GM19455 (cell line): ENCODE results near the gene HDAC2.
"Not testable (repeated sequence)": the region's sequence is repeated elsewhere in the genome, so short reads cannot be mapped to it uniquely, and the experiment has no call there.

Source experiments
- ATAC-seq: cut with Tn5 transposase; IDR thresholded peaks from one replicate; pipeline ENCODE4 v1.9.1; 2021; ENCODE audit not compliant: unreplicated experiment

Gene HDAC2

DNA sequence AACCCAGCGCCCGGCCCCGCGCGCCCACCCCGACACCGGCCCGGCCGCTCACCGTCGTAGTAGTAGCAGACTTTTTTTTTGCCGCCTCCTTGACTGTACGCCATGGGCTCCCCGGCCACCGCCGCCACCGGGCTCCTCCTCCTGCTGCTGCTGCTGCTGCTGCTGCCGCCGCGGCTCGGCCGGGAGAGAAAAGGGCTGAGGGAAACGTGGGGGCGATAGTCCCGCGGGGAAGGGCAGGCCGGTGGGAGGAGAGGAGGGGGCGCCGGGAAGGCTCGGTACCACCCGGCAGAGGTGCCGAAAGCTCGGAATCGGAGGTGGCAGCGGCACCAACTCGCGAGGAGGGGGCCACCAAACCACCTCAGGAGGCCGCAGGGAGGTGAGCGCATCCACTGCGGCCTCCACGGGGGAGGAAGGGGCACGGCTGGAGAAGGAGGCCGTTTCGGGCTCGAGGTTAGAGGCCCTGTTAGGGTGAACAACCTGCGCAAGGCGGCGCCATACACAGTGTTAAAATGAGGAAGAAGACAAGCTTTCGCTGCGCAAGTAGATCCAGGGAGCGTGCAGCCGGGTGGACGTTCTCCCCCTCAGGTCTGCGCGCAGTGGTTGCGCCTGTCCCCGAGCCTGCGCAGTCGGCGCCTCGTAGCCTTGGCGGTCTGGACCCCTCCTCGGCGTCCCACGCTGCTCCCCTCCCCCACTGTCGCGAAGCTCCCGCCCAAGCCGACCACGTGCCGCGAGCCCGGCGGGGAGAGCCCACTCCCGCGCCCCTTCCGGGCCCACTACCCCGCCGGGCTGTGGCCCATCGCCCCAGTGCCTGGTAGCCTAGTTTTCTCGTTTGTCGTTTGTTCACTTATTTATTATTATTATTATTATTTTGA is at the start of gene HDAC2:
Gene HDAC2, minus strand, starts transcription at position 344 of the 872 bp plus-strand sequence. Its CDS starts 240 bp downstream, at position 104.
- peak; percentile 82 for ATAC-seq

GRCh38 chr6:114020196-114020595 is 49.2 kb upstream of the HDAC2 start:
- ATAC-seq, result no peak

DNA sequence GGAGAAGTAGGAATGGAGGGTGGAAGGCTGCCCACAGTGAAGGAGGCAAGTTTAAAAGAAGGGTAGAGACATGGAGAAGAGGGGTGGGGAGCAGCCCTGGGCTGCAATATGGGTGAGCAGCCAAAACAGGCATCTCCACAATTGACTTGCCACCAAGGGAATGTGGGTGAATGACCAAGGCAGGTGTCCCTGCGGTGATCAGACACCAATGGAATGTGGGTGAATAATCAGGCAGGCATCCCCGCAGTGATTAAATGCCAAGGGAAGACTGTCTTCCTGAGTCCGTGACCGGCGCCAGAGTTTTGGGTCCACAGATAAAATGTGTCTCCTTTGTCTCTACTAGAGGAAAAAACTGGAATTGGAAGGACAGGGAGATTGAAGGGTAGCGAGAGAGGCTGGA is 46.2 kb upstream of the HDAC2 start:
- not testable (repeated sequence) for ATAC-seq

- ATAC-seq, result not testable (repeated sequence)
Measured at GRCh38 chr6:114014106-114014505, 43.2 kb upstream of the HDAC2 start.

GRCh38 chr6:114011486-114011885 is 40.5 kb upstream of the HDAC2 start:
- not testable (repeated sequence) for ATAC-seq

DNA sequence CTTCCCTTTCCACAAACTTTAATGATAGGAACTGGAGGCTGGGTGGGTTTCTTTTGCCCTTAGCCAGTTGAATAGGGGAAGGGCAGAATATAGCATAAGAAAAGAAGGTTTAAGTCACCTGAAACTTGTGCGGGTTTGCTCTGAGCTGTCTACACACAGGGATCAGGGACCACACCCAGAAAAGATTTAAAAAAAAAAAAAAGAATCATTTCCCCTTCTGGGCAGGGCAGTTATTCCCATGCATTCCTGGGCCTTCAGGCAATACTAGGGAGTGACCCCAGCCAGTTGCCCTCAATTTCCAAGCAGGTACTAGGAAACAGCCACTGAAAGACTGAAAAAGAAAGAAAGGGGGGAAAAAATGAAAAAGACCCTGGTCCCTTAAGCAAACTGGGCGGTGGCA is 39.6 kb upstream of the HDAC2 start:
- no peak for ATAC-seq

DNA sequence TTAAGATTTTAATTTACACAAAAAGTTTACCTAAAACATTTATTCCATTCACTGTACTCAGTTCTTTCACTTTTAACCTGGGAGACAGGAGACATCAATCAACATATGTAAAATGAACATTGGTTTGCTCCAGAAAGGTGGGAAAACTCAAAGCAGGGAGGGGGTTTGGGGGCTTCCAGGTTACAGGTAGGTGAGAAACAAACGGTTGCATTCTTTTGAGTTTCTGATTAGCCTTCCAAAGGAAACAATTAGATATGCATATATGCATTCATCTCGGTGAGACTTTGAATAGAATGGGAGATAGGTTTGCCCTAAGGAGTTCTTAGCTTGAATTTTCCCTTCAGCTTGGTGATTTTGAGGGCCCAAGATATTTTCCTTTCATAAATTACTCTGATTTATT is 38.2 kb upstream of the HDAC2 start:
- no peak for ATAC-seq

- no peak for ATAC-seq
Measured at GRCh38 chr6:114008331-114008730, 37.4 kb upstream of the HDAC2 start.

DNA sequence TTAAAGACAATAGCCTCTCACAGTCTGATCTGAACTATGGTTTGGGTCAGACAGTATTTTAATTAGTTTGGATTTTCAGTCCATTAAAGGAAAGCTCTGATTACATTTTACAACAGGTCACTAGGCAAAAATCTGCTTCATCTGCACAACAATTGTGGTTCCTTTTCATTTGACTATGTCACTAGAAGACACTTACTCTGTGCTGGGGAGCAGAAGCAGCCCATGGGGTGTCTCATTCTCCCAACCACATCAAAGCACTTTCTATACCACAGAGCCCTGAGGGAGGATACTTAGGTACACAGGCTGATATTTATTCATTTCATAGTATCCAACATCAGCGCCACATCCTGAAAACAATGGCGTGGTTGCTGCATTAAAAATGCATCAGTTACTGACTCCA is 36.6 kb upstream of the HDAC2 start:
- no peak for ATAC-seq

GRCh38 chr6:114001354-114001753 is 30.4 kb upstream of the HDAC2 start:
- ATAC-seq, result no peak

GRCh38 chr6:114000069-114000468 is 29.1 kb upstream of the HDAC2 start:
- no peak for ATAC-seq

DNA sequence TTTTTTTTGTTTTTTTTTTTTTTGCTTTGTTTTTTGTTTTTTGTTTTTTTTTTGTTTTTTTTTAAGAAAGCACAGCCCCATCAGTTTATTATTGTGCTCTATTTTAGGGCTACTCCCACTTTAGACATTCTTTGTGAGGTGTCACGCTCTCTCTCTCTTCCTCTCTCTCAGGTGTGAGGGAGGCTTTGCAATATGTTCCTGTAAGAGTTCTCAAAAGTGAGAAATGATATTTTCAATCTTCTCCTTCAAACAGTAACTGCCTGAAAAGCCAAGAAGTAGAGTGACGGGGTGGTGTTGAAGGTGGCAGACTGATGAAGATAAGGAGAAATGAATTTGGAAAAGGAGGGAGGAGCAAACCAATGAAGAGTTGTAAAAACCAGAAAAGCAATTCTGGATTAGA is 28.3 kb upstream of the HDAC2 start:
- no peak for ATAC-seq

- ATAC-seq, result no peak
Measured at GRCh38 chr6:113998811-113999210, 27.9 kb upstream of the HDAC2 start.

GRCh38 chr6:113997116-113997515 is 26.2 kb upstream of the HDAC2 start:
- no peak for ATAC-seq

DNA sequence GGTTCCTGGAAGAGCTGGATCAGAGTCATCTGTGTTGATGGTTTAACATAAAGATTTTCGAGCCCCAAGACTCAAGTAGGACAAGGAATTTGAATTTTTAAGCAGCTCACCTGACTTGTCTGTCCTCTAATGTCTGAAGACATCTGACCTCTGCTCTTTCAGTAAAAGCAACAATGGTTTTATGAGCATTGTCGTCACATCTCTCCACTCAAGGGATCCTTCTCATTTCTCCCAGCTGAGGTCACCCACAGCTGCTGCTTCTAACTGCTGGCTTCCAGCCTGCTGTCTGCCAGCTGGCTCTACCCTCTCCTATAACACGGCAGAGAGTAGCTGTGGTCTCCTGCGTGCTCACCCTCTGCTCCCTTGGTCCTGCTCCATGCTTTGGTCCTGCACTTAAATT is 24.7 kb upstream of the HDAC2 start:
- no peak for ATAC-seq

GRCh38 chr6:113994934-113995342 is 24.0 kb upstream of the HDAC2 start:
- ATAC-seq, result no peak

DNA sequence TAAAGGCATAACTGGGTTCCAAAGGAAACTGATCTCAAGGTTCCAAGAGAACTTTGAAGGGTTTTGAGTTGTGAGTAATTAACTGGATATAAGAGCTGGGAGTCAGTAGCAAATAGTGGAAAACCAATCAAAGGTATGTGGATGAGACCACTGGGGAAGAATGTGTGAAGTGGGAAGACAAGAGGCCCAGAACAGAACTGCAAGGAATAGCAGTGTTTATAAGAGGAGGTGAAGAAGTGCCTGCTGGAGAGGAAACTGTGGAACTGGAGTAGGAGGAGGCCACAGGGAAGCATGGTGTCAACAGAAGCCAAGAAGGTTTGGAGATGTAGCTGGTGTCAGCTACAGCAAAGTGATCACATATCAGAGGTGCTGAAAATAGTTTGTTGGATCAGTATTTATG is 18.7 kb upstream of the HDAC2 start:
- no peak for ATAC-seq

- not testable (repeated sequence) for ATAC-seq
Measured at GRCh38 chr6:113982675-113983074, 11.7 kb upstream of the HDAC2 start.

GRCh38 chr6:113982055-113982550 is 11.2 kb upstream of the HDAC2 start:
- ATAC-seq, result no peak

DNA sequence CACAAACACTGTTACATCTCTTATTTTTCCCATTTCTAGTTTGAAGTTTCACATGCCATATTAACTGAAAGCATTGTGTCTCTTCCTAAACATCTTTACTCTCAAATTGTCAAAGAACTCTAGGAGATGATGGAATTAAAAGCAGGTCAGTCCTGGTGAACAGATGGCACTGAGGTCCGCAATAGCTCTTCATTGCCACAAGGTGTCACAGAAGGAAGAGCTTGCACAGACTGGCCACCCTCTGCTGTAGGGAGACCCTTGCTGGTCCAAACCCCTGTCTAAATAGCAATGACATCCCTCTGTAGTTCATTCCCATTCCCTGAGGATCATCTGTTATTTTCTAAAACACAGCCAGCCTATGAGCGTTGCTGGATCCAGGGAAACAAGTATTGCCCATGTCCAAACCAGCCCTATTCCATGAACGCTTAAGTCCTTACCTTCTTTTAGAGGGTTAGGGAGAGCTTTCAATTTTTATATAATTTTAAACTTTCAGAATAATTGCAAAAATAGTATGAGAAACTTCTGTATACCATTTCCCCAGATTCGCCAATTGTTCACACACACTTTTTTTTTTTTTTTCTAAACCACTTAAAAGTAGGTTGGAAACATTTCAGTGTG is 10.1 kb upstream of the HDAC2 start:
- ATAC-seq, result no peak

DNA sequence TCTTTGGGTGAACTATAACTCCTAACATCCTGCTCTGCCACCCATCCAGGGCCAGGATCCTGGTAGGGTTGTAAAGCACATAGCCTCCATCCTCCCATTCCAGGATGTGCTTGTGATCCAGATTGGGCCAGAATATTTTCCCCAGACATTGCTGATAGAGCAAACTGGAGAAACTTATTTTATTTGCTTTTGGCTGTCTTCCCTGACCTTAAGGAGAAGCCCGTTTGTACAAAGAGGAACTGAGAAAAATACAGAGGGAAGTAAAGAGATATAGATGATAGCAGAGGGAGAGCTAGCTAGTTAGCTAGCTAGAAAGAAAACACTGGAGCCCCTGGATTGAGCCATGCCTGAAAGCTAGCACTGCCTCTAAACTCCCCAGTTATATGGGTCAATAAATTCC is 9.0 kb upstream of the HDAC2 start:
- ATAC-seq, result no peak

GRCh38 chr6:113978084-113978675 is 7.2 kb upstream of the HDAC2 start:
- ATAC-seq, result no peak
